ENCODE measurements around the gene TLL1. TPM values are rescaled to one million over a fixed set of nuclear protein-coding genes. Genes with fewer than 3 reads are reported as not detected.

Gene TLL1
- total RNA-seq, 1 donor from 2014 or later = 14.3 TPM

DNA sequence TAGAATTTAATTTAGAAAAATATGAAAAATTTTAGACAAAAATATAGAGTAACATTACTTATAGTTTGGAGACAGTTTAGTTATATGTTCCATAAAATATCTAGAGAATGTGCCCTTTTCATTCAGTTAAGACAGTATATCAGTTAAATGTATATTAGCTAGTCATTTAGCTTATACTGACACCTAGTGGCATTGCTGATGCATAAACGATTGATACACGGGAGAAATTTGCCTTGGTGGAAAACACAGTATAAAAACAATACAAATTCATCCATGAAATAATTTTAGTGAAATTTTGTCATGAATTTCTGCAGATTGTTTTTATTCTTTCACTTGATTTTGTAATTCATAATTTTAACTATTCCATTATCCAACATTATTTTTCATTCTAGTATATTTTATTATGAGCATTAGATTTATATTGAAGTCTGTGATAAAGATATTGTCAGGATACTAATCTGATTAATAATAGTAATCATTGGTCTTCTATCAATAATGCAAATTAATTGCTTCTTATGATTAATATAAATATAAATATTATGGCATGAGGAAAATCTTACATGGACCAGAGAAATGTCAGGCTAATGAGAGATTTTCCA is 219.0 kb downstream of the TLL1 start:
- intact Hi-C loops (cut with DNase I) = no loop called here
- DNase-seq (ENCODE audit: low spot score) = no peak
- ATAC-seq = no peak

DNA sequence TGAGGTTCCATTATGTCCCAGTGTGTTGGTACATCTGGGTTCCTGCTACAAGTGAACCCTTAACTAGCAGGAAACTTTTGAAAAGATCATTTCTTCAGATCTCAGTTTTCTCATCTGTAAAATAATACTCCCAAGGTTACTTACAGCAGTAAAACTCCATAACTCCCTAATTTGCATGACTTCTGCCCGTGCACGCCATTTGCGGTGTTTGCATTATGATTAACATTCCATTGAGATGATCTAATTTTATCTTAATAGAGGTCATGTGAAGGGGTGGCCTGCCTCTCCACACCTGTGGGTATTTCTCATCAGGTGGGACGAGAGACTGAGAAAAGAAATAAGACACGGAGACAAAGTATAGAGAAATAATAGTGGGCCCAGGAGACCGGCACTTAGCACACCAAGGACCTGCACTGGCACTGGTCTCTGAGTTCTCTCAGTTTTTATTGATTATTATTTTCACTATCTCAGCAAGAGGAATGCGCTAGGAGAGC is 219.8 kb downstream of the TLL1 start:
- DNase-seq (ENCODE audit: low spot score) (no peak), ATAC-seq (no peak)
- intact Hi-C loops (cut with DNase I) = no loop called here

DNA sequence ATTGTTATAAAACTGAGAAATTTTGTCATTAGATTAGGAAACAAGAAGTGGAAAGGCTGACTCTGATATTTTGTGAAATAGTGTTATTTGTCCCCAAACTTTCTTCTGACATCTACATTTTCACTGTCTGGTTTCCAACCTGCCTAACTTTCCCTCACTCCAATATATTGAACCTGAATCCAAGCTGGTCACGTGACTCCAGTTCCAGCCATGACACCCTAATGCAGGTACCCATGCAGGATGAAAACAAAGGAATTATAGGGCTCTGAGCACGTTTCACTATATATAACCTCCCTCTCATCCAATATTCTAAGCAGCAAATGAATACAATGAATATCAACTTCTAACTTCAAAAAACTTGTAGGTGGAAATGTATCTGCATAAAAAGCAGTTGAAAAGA is 231.6 kb downstream of the TLL1 start:
- DNase-seq (ENCODE audit: low spot score) (no peak), ATAC-seq (no peak)
- intact Hi-C loops (cut with DNase I) = no loop called here

DNA sequence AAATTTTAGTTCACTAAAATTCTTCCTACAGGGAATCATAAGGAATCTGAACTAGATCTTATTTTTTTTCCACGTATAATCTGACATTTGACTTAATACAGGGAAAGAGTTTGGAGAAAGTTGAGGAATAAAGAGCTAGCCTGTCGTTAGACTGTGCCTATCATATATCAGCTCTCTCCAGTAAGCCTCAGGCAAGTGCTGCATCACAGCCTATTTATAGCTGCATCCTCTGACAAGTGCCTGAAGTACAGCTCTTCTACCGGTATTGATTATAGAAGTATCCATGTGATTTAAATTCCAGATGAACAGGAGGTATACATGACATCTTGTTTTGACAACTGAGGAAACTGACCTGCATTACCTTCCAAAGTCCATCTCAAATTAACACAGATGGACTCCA is 248.9 kb downstream of the TLL1 start:
- intact Hi-C loops (cut with DNase I) = no loop called here
- ATAC-seq = no peak
- DNase-seq (ENCODE audit: low spot score) = no peak

DNA sequence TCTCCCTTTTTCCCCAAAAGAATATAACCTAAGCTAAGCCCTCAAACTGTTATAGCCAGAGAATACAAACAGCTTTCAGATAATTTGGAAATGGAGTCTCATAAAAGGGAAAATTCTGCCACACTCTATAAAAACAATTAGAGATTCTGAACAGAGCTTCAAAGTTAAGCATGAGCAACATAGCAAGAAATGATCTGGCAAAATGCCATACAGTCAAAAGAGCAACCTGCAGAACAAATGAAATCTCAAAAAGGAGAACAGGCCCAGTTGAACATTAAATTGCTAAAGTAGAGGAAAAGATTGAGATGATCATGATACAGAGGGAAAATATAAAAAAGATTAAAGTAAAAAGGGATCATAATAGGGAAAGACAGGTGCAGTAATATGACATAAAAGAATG is 250.5 kb downstream of the TLL1 start:
- ATAC-seq = no peak
- intact Hi-C loops (cut with DNase I) = no loop called here

DNA sequence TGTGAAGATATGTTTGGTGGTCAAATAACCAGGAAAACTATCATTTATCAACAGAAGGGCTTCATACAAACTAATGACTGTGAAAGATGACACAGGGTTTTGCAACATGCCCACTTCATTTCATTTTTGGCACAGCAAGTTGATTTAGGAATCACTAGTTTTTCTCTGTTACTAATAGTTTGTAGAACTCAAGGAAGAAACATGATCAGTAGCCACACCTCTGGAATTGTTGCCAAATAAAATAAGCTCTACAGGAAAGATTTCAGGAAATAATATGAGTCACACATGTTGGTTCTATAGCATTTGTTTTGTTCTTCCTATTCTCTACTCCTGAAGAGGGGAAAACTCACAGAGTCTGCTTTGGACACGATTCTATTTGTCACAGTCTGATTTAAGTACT is 255.4 kb downstream of the TLL1 start:
- no peak for DNase-seq (ENCODE audit: low spot score)
- no peak for ATAC-seq
- intact Hi-C loops (cut with DNase I) = no loop called here

More for the DNA sequence above, 250.5 kb downstream of the TLL1 start:
- no peak for DNase-seq (ENCODE audit: low spot score)

DNA sequence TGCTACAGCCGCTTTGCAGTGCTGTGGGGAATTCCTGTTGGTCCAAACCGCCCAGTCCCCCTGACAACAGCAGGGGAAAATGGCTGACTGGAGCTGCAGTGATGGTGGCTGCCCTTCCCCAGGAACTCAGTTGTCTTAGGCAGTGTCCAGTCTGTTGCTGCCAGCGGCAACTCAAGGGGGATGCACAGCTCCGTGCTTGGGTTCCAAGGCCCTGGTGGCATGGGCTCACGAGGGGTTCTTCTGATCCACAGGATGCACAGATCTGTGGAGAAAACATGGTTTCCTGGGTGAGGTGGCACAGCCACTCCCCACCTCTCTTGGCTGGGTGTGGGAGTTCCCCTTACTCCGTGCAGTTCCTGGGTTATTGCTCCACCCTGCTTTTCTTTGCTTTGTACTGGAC is 261.2 kb downstream of the TLL1 start:
- DNase-seq (ENCODE audit: low spot score) (no peak), ATAC-seq (no peak)
- intact Hi-C loops (cut with DNase I) = no loop called here

DNA sequence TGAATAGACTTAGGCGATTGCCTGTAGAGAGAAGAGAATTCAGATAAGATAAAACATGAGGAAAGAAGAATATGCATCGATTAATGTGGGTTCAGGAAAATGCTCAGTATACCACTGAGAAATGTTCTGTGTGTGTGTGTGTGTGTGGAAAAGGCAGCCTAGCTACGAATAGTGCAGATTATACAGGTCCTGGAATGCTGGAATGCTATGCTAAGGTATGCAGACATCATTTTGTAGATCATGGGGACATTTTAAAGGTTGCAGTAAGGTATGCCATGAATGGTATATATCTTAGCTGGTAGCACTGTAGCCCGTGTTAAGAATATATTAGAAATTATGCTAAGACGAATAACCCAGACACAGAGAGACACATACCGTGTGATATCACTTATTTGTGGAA is 267.9 kb downstream of the TLL1 start:
- ATAC-seq (no peak), DNase-seq (ENCODE audit: low spot score) (no peak)
- intact Hi-C loops (cut with DNase I) = no loop called here

DNA sequence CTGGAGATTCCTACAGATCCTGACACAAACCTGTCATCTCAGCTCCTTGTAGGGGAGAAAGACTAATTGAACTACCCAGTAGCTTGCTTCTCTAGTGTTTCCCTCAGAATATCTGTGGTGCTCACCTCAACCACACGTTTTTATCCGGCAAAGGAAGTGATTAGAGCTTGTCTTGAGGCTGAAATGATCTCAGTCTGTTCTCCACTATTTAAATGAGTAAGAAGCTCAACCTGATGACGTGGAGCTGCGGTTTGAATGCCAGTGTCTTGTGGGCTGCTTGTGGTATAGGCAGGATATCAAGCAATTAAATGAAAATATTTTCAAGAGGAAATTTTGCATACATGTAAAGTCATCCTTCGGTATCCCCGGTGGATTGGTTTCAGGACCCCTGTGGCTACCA is 270.2 kb downstream of the TLL1 start:
- DNase-seq (ENCODE audit: low spot score) = no peak
- no peak for ATAC-seq
- intact Hi-C loops (cut with DNase I) = no loop called here

DNA sequence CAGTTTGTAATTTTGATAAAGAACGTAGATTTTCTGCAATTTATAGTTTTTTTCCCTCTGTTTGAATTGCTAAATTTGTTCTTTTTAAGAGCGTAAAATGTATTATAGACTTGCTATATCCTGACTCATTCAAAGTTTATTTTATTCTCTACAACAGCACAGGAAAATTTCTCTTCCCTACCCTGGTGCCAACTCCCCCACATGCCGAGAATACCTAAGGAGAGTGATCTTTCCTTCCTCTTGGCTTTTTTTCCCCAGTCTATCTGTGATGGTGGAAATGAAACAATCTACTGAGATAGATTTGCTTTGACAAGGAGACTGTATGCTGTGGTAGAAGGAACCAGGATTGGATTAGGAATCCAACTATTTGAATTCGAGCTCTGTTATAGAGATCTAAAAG is 271.6 kb downstream of the TLL1 start:
- ATAC-seq = no peak
- intact Hi-C loops (cut with DNase I) = no loop called here
- no peak for DNase-seq (ENCODE audit: low spot score)

DNA sequence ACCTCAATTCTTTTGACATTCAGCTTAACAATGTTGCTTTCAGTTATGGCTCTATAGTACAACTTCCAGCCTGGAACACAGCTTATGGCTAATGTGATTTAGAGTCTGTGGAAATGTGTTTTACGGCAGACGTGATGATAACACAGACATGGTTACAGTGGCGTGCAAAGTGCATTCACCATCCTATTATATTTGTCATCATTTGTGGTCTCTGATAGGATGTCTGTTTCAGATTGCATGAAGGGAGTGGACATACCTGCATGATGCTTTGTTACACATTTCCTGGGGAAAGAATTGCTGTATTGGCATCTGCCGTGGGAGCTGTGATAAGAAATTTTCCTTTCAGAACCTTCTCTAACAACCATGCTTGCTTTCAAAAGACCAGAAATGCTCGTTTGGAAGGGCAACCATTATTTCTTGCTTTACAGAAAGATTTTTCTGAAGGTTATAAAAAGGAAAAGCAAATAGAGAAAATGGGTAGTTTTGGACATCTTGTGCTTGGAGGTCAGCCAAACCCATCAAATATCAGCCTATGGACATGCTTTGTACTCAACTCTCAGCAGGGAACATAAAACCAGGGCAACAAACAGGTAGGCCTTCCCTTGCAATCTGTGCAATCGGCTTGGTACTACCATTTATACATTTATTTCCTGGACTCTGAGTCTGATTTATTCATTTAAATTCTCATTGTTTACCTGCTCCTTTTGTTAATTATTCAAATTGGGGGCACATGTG is 273.9 kb downstream of the TLL1 start:
- DNase-seq (ENCODE audit: low spot score) (no peak), ATAC-seq (no peak)
- intact Hi-C loops (cut with DNase I) = no loop called here

Data from sciatic nerve (tissue), 2 donors.